SK-MEL-5 (cell line): ENCODE measurements around the gene UNC5B. TPM values are rescaled to one million over a fixed set of nuclear protein-coding genes. Genes with fewer than 3 reads are reported as not detected.

Experiments used
- DNase-seq: peaks from one replicate; pipeline ENCODE4 v3.0.0-alpha.2; 2016; ENCODE audit warnings: low read depth, low spot score
- in situ Hi-C: cut with HindIII; loops from 2 replicates; pipeline ENCODE4 v1.10.0; 2016; ENCODE audit warnings: low sequenced_read_pairs, high pct_unique_total_duplicates, low pct_unique_long_range_greater_than_20kb
- total RNA-seq: library from RNA; depleted of rRNA; stranded (reverse); fragments of >200 nt; shearing (Covaris generic); gene quantifications from 2 replicates; pipeline ENCODE4 v1.2.3, GENCODE V29; 2014

The UNC5B gene
- total RNA-seq, 1 experiment from 2014 or later, result 0.82 TPM

- in situ Hi-C loops, result no loop called here
- no peak for DNase-seq
These were observed 118.5 kb downstream of the UNC5B start for GRCh38 chr10:71330789-71331404.

DNA sequence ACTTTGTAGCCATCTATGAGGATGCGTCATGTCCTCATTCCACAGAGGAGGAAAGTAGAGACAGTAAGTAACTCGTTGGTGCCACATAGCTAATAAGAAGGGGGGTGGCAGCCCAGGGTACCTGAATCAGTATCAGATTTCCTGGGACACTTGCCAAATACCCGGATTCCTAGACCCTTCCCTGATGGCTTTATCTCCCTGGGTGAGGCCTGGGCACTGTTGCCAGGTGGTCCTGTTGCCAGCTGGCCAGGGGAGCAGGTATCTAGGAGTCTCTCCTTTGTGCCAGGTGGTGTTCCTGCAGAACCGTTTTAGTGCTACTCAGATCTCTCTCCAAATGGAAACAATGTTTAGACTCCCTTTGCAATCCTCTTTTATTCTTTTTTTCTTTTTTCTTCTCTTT, 119.4 kb downstream of the UNC5B start:
- DNase-seq, result no peak
- in situ Hi-C loops, result no loop called here

GRCh38 chr10:71332466-71332865, 120.1 kb downstream of the UNC5B start:
- no peak for DNase-seq
- in situ Hi-C loops, result no loop called here

DNA sequence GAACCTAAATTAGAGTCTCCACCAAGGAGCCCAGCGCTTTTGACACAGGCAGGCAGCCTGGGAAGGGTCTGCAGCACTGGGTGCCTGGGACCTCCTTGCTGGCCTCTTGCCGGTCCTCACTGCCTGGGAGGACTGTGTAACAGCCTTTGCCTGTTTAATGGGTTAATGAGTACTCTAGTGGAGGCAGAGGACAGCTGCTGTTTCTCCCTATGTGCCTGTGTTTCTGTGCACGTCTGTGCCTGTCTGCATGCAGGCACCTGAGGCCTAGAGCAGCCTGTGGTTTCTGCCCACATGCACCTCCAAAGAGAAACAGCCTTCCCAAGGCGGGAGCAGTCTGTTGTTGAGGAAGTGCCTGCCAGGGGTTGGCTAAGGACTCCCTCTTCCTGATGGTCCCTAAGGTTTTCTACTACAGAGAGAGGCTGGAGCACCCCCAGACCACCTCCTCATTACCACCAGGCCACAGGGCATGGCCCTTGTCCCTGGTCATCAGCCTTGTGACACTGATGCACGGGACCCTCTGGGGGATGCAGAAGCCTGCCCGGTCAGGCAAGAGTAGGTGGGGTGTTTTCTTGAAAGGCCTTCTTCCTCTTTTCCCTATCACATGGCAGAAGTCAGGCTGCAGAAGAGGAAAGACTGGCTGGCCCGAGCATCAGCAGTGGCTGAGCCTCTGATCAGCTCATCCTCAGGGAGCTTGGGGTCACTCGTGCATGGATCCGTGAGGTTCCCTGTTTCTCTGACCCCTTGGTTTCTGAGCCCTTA, 120.9 kb downstream of the UNC5B start:
- in situ Hi-C loops, result no loop called here
- no peak for DNase-seq

DNA sequence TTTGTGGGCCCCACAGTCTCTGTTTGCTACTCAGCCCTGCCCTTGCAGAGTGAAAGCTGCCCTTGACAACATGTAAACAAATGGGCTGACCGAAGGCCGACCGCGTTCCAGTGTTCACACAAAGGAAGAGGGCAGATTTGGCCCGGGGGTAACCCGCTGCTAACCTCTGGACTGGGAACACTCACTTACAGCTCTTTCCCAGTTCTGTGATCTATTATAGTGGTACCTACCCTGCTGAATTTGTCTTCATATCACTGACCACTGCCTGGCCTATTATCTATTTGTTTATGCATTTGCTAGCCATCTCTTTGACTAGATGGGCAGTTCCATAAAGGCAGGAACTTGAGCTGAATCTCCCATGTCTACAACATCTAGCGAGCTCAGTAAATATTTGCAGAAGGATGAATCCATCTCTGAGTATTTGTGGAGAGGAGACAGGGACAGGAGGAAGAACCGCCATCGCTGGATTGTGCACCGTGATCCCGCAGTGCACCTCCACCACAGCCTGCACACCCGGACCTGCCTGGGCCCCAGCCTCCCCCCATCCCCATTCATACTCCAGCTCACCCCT, 121.9 kb downstream of the UNC5B start:
- no peak for DNase-seq
- in situ Hi-C loops, result no loop called here

- DNase-seq, result no peak
- in situ Hi-C loops, result no loop called here
These were observed 122.9 kb downstream of the UNC5B start for GRCh38 chr10:71335173-71335708.

DNA sequence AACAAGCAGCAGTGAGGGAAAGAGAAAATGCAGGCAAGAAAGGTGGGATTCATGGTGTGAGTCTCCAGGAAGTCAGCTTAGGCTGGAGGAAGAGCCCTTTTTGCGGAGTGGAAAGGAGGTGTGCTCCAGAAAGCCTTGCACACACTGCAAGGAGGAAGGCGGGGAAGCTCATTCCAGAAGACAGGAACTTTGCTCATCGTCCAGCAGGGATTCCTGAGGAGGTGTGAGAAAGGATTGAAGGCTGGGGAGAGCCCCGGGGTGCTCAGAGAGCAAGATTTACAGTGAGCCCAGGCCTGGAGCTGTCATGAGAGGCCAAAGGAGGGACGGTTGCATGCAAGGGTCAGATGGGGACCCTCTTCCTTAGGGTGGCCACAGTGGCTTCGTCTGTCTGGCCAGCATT, 124.3 kb downstream of the UNC5B start:
- DNase-seq, result no peak
- in situ Hi-C loops, result no loop called here

DNA sequence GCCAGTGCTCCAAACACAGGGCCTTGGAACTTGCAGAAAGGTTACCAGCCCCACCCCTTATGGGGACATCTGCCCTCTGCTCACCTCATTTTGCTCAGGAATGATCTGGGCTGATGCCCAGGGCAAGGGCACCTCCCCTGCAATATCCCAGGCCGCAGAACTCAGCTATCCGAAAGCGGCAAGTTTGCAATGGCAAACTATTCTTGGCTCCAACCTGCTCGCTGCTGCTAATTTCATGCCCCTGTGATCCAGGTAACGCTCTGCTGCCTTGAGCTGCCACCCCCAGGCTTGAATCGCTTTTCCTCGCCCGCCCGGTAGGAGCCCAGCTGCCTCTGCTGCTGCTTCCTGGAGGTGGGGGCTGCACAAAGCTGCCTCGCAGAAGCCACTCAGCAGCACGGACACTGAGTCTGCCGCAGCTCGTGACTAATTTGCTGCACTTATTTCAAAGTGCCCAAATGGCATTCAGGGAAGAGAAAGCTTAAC, 124.9 kb downstream of the UNC5B start:
- in situ Hi-C loops, result no loop called here

DNA sequence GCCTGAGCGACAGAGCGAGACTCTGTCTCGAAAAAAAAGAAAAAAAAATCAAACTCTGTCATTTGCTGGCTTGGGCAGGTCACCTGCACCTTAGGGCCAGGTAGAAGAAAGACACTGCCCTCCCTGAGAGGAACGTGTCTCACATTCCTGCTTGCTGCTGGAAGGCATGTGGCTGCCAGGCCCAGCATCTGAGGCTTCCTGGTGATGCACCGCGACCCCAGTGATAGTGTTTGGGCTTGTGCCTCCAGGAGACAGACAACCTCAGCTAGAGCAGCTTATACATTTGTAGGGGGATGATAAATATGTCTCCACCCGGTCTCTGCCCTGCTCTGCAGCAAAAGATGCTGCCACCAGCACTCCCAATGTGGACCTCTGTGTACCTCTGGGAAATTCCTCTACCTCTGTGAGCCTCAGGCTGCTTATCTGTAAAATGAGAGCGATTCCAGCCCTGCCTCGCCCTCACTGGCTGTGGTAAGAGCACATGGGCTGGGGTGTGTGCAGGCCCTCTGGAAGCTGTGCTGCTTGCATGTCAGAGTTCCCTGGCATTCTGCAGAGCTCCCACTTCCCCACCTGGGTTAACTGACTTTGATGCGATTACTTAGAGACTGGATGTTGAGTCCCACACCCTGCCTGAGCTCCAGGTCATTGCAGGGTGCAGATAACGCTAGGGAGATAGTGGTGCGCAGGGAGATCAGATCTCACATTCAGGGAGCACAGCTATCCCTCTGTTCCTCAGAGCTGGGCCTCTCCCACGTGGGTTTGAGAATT, 126.5 kb downstream of the UNC5B start:
- in situ Hi-C loops, result no loop called here
- DNase-seq, result no peak

More for the DNA sequence above, 124.9 kb downstream of the UNC5B start:
- no peak for DNase-seq

DNA sequence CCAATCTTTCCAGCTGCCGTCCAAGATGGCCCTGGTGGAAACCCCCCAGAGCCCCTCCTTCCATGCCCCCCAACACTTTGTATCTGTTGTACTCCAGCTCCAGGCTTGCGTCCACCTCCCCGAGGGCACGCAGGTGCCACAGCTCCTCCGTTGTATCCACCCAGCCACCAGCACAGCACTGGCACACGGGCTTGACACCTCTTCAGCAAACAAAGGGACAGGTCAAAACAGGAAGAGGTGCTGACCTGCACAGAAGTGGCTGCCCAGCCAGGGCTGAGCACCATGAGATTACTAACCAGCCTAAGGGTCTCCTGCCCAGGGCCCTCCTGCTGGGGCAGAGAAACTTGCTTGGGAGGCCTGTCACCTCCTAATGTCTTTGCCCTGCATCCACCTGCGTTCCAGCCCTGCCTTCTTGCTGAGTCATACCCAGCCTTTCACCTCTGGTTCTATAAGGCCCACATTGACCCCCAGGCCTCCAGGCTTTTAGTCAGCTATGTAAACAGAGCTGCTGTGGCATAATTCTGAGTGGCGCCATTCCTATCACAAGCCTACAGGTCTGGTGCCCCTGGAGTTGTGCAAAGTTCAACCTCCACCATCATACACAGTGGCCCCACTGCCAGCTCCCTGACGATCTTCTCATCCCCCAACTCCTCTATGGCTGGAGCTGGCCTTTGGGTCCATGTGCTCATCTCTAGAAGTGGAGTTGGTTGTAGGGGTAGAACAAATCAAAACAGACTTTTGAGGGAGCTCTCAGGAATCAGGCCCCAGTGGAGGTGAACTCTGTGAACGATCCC, 127.6 kb downstream of the UNC5B start:
- DNase-seq, result no peak
- in situ Hi-C loops, result no loop called here

DNA sequence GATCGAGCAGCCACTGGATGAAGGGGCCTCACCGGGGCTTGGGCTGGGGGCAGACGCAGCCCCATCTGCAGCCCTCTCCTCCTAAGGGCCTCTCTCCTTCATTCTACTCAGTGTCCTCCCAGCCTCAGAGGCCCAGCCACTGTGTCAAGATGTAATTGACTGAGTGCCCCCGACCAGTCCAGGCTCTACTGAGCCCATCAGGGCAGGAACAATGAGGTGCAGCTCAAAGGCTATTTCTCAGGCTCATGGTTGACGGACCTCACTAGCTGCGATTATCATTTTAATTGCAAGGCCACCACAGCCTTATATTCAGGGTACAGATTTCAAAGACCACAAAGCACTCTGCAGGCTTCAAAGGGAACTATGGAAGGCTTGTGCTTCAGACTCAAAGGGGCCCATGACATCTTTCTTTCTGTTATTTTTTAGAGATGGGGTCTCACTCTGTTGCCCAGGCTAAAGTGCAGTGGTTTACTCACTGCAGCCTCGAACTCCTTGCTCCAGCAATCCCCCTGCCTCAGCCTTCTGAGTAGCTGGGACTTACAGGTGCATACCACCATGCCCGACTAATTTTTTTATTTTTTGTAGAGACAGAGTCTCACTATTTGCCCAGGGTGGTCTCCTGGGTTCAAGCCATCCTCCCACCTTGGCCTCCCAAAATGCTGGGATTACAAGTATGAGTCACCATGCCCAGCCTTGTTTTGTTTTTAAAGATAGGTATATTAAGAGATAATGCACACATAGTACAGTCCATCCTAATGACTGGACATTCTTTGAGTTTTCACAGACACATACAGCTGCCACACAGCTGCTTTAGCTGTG, 130.4 kb downstream of the UNC5B start:
- in situ Hi-C loops, result no loop called here
- no peak for DNase-seq

- in situ Hi-C loops, result no loop called here
- DNase-seq, result no peak
These were observed 131.0 kb downstream of the UNC5B start for GRCh38 chr10:71343392-71343773.

GRCh38 chr10:71344154-71344925, 132.0 kb downstream of the UNC5B start:
- in situ Hi-C loops, result no loop called here
- no peak for DNase-seq

DNA sequence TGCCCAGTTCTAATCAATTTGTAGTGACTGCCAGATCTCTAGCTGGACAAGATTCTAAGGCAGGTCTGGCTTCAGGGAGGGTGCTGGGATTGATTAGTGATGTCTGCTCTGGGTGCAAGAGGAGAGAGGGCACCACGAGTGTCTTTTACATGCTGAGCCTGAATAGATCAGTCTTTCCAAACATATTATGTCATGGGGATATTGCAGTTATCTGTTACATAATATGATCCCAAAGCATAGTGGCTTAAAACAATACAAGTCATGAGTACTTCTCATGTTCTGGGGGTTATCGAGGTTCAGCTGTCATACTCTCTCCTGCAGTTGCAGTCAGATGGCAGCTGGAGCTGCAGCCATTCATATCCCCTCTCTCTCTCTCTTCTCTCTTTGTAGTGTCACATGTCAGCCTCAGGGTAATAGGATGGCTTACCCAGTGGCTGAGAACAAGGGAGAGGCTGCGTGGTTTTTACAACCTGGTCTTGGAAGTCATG, 132.7 kb downstream of the UNC5B start:
- in situ Hi-C loops, result no loop called here
- peak; percentile 12 for DNase-seq

GRCh38 chr10:71345694-71346093, 133.3 kb downstream of the UNC5B start:
- DNase-seq, result no peak
- in situ Hi-C loops, result no loop called here

DNA sequence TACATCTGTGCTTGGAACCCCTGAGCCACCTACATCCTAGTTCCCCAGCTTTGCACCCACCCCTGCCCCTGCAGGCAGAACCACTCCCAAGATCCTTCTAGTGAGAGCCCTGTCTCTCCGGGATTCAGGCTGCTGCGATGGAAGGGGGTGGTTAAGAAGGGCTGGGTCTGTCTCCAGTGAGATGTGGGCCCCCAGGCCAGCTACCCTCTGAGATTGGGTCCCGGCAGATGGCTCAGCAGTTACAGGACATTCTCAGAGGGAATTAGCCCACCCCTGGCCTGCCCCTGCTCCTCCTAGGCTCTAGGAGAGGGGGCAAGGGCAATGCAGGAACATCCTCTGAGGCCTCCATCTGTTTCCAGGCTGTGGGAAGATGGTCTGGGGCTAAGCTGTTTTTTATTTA, 134.4 kb downstream of the UNC5B start:
- in situ Hi-C loops, result no loop called here
- no peak for DNase-seq
